AG08395 (cell line): Measurements from ENCODE around the gene IGFBPL1.
A peak's percentile ranks its signal among the peaks of the same experiment; 100 is the strongest.

Source experiments
- DNase-seq: peaks from one replicate; pipeline ENCODE4 v3.0.0; 2012; ENCODE audit warnings: mixed read lengths, low spot score

Gene IGFBPL1

GRCh38 chr9:38395653-38396370 is 28.4 kb downstream of the IGFBPL1 start:
- DNase-seq: no peak

- DNase-seq: no peak
These were observed 29.8 kb downstream of the IGFBPL1 start for GRCh38 chr9:38394416-38394815.

GRCh38 chr9:38393128-38393796 is 31.0 kb downstream of the IGFBPL1 start:
- DNase-seq: no peak

GRCh38 chr9:38392235-38393127 is 31.8 kb downstream of the IGFBPL1 start, which contains the start of gene ALDH1B1:
ALDH1B1 (plus strand) TSS chr9:38392702; CDS start chr9:38395749, 3,047 bp downstream.
- peak; percentile 99 for DNase-seq

- DNase-seq: no peak
These were observed 32.8 kb downstream of the IGFBPL1 start for GRCh38 chr9:38391278-38392118.

- DNase-seq: no peak
These were observed 33.4 kb downstream of the IGFBPL1 start for GRCh38 chr9:38390851-38391250.

- DNase-seq: no peak
These were observed 33.8 kb downstream of the IGFBPL1 start for GRCh38 chr9:38390442-38390841.

GRCh38 chr9:38389313-38389712 is 34.9 kb downstream of the IGFBPL1 start:
- DNase-seq: peak; percentile 18

GRCh38 chr9:38388283-38389223 is 35.7 kb downstream of the IGFBPL1 start:
- no peak for DNase-seq

GRCh38 chr9:38387751-38388150 is 36.5 kb downstream of the IGFBPL1 start:
- no peak for DNase-seq

- DNase-seq: no peak
These were observed 37.2 kb downstream of the IGFBPL1 start for GRCh38 chr9:38387066-38387465.

GRCh38 chr9:38386319-38386895 is 37.8 kb downstream of the IGFBPL1 start:
- no peak for DNase-seq

GRCh38 chr9:38385896-38386295 is 38.4 kb downstream of the IGFBPL1 start:
- DNase-seq: no peak

- no peak for DNase-seq
These were observed 39.0 kb downstream of the IGFBPL1 start for GRCh38 chr9:38384990-38385848.

- no peak for DNase-seq
These were observed 42.1 kb downstream of the IGFBPL1 start for GRCh38 chr9:38382141-38382540.

GRCh38 chr9:38380872-38381534 is 43.3 kb downstream of the IGFBPL1 start:
- DNase-seq: no peak

- no peak for DNase-seq
These were observed 43.9 kb downstream of the IGFBPL1 start for GRCh38 chr9:38380230-38380871.
